ENCODE data around the gene FAM217A. TPM values are rescaled to one million over a fixed set of nuclear protein-coding genes. Genes with fewer than 3 reads are reported as not detected.
A peak's percentile ranks its signal among the peaks of the same experiment; 100 is the strongest.

FAM217A gene
- total RNA-seq, 1 donor from 2014 or later, result not detected

- Mint-ChIP-seq H3K27ac (no peak overlapping the region), H3K27me3 (no peaks in the 10 kb centered on the region), H3K4me1 (ENCODE audit: low read depth) (no peaks in the 10 kb centered on the region), H3K4me3 (ENCODE audit: low read depth) (no peak overlapping the region), H3K36me3 (ENCODE audit: insufficient read depth) (peaks cover 36% of the 10 kb centered on the region), H3K9me3 (ENCODE audit: low read depth) (no peaks in the 10 kb centered on the region)
- no peak for DNase-seq (ENCODE audit: low spot score, unreplicated experiment)
- TF ChIP-seq, protein P1, sequence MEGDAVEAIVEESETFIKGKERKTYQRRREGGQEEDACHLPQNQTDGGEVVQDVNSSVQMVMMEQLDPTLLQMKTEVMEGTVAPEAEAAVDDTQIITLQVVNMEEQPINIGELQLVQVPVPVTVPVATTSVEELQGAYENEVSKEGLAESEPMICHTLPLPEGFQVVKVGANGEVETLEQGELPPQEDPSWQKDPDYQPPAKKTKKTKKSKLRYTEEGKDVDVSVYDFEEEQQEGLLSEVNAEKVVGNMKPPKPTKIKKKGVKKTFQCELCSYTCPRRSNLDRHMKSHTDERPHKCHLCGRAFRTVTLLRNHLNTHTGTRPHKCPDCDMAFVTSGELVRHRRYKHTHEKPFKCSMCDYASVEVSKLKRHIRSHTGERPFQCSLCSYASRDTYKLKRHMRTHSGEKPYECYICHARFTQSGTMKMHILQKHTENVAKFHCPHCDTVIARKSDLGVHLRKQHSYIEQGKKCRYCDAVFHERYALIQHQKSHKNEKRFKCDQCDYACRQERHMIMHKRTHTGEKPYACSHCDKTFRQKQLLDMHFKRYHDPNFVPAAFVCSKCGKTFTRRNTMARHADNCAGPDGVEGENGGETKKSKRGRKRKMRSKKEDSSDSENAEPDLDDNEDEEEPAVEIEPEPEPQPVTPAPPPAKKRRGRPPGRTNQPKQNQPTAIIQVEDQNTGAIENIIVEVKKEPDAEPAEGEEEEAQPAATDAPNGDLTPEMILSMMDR (IDR thresholded peaks at IDR 0.05; ENCODE audit: unreplicated experiment), result no peak
Measured at GRCh38 chr6:4041480-4041879, 37.5 kb downstream of the FAM217A start.

GRCh38 chr6:4039348-4039747, 39.6 kb downstream of the FAM217A start:
- no peak overlapping the region for H3K27ac Mint-ChIP-seq
- H3K4me1 Mint-ChIP-seq (ENCODE audit: low read depth), result no peaks in the 10 kb centered on the region
- H3K36me3 Mint-ChIP-seq (ENCODE audit: insufficient read depth), result peaks cover 30% of the 10 kb centered on the region
- no peak for DNase-seq (ENCODE audit: low spot score, unreplicated experiment)
- H3K4me3 Mint-ChIP-seq (ENCODE audit: low read depth), result no peak overlapping the region
- H3K9me3 Mint-ChIP-seq (ENCODE audit: low read depth), result no peaks in the 10 kb centered on the region
- H3K27me3 Mint-ChIP-seq, result no peaks in the 10 kb centered on the region
- TF ChIP-seq, protein P1 (IDR thresholded peaks at IDR 0.05; ENCODE audit: unreplicated experiment), result no peak

DNA sequence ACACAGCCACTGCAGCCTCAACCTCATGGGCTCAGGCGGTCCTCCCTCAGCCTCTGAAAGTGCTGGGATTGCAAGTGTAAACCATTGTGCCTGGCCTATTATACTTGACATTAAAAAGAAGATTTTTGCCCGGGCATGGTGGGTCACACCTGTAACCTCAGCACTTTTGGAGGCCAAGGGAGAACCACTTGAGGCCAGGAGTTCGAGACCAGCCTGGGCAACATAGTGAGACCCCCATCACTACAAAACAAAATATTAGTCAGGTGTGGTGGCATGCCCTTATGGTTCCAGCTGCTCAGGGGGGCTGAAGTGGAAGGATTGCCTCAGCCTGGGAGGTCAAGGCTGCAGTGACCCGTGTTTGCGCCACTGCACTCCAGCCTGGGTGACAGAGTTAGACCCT, 42.4 kb downstream of the FAM217A start:
- TF ChIP-seq, protein P1 (IDR thresholded peaks at IDR 0.05; ENCODE audit: unreplicated experiment), result no peak
- Mint-ChIP-seq H3K9me3 (ENCODE audit: low read depth) (no peaks in the 10 kb centered on the region), H3K27me3 (no peaks in the 10 kb centered on the region), H3K36me3 (ENCODE audit: insufficient read depth) (peaks cover 33% of the 10 kb centered on the region), H3K4me3 (ENCODE audit: low read depth) (no peak overlapping the region), H3K4me1 (ENCODE audit: low read depth) (peaks cover 4% of the 10 kb centered on the region), H3K27ac (no peak overlapping the region)
- DNase-seq (ENCODE audit: low spot score, unreplicated experiment), result no peak

GRCh38 chr6:4032475-4032874, 46.5 kb downstream of the FAM217A start:
- peaks cover 26% of the 10 kb centered on the region for H3K36me3 Mint-ChIP-seq (ENCODE audit: insufficient read depth)
- no peak for DNase-seq (ENCODE audit: low spot score, unreplicated experiment)
- H3K27ac Mint-ChIP-seq, result no peak overlapping the region
- H3K4me3 Mint-ChIP-seq (ENCODE audit: low read depth), result no peak overlapping the region
- no peaks in the 10 kb centered on the region for H3K9me3 Mint-ChIP-seq (ENCODE audit: low read depth)
- H3K27me3 Mint-ChIP-seq, result no peaks in the 10 kb centered on the region
- H3K4me1 Mint-ChIP-seq (ENCODE audit: low read depth), result peaks cover 12% of the 10 kb centered on the region
- TF ChIP-seq, protein P1 (IDR thresholded peaks at IDR 0.05; ENCODE audit: unreplicated experiment), result no peak

DNA sequence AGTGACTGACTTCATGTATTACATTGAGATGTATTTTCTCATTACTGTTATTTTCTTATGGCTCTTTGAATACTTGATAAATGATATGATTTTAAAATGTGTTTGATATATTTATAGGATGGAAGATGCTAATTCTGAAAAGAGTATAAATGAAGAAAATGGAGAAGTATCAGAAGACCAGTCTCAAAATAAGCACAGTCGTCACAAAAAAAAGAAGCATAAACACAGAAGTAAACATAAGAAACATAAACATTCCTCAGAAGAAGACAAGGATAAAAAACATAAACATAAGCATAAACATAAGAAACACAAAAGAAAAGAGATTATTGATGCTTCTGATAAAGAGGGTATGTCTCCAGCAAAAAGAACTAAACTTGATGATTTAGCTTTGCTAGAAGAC, 47.5 kb downstream of the FAM217A start:
- Mint-ChIP-seq H3K27ac (peak overlapping the region; percentile 4), H3K9me3 (ENCODE audit: low read depth) (no peaks in the 10 kb centered on the region), H3K4me3 (ENCODE audit: low read depth) (no peak overlapping the region), H3K36me3 (ENCODE audit: insufficient read depth) (peaks cover 22% of the 10 kb centered on the region), H3K4me1 (ENCODE audit: low read depth) (peaks cover 15% of the 10 kb centered on the region), H3K27me3 (no peaks in the 10 kb centered on the region)
- TF ChIP-seq, protein P1 (IDR thresholded peaks at IDR 0.05; ENCODE audit: unreplicated experiment), result no peak
- DNase-seq (ENCODE audit: low spot score, unreplicated experiment), result no peak
